Measurements from ENCODE around the gene FARP1.

- TF ChIP-seq CTCF (IDR thresholded peaks at IDR 0.05) (no peak), POLR2A (IDR thresholded peaks at IDR 0.05) (no peak)
These were observed 306.4 kb downstream of the FARP1 start for GRCh38 chr13:98449273-98449672.

All from body of pancreas (tissue), 4 donors.